H9 (cell line): ENCODE measurements around the gene PTPN12. TPM values are rescaled to one million over a fixed set of nuclear protein-coding genes. Genes with fewer than 3 reads are reported as not detected.
A peak's percentile ranks its signal among the peaks of the same experiment; 100 is the strongest.

Source experiments
- DNase-seq: peaks from one replicate; pipeline ENCODE4 v3.0.0-alpha.2; 2017
- H2AFZ ChIP-seq: one replicate; pipeline ENCODE4 v1.6.1; 2013; ENCODE audit warnings: mild to moderate bottlenecking, low read length, control low read depth, moderate library complexity
- H2AK5ac ChIP-seq: 2 replicates; pipeline ENCODE4 v1.6.1; 2013; ENCODE audit warnings: low read length, control low read depth, mixed read lengths; ENCODE audit not compliant: insufficient read length
- H2BK120ac ChIP-seq: one replicate; pipeline ENCODE4 v1.6.1; 2013; ENCODE audit warnings: low read depth, mild to moderate bottlenecking, low read length, control low read depth, inconsistent platforms; ENCODE audit not compliant: poor library complexity, severe bottlenecking
- H2BK12ac ChIP-seq: 2 replicates; pipeline ENCODE4 v1.6.1; 2013; ENCODE audit warnings: low read length, control low read depth, mixed read lengths, low read depth; ENCODE audit not compliant: insufficient read length
- H2BK15ac ChIP-seq: 2 replicates; pipeline ENCODE4 v1.6.1; 2013; ENCODE audit warnings: low read depth, low read length, control low read depth
- H2BK20ac ChIP-seq: one replicate; pipeline ENCODE4 v1.6.1; 2013; ENCODE audit warnings: low read depth, mild to moderate bottlenecking, low read length, control low read depth, inconsistent platforms; ENCODE audit not compliant: poor library complexity, severe bottlenecking
- H2BK5ac ChIP-seq: 2 replicates; pipeline ENCODE4 v1.6.1; 2013; ENCODE audit warnings: low read length, control low read depth, mixed read lengths; ENCODE audit not compliant: insufficient read length
- H3K14ac ChIP-seq: 2 replicates; pipeline ENCODE4 v1.6.1; 2013; ENCODE audit warnings: low read length, control low read depth; ENCODE audit not compliant: insufficient read depth
- H3K18ac ChIP-seq: 2 replicates; pipeline ENCODE4 v1.6.1; 2013; ENCODE audit warnings: low read depth, mild to moderate bottlenecking, mixed read lengths, low read length, control low read depth; ENCODE audit not compliant: insufficient read length
- H3K23ac ChIP-seq: 2 replicates; pipeline ENCODE4 v1.6.1; 2013; ENCODE audit warnings: low read length, control low read depth, mixed read lengths, low read depth; ENCODE audit not compliant: insufficient read length
- H3K23me2 ChIP-seq: 2 replicates; pipeline ENCODE4 v1.6.1; 2013; ENCODE audit warnings: low read depth, mild to moderate bottlenecking, mixed read lengths, low read length, control low read depth; ENCODE audit not compliant: insufficient read length, poor library complexity, severe bottlenecking
- H3K27ac ChIP-seq: 2 replicates; pipeline ENCODE4 v1.5.1; 2013; ENCODE audit warnings: low read length, control low read depth, mixed read lengths, low read depth; ENCODE audit not compliant: insufficient read length
- H3K27me3 ChIP-seq: 2 replicates; pipeline ENCODE4 v1.6.1; 2013; ENCODE audit warnings: low read length, control low read depth, inconsistent platforms; ENCODE audit not compliant: insufficient read depth
- H3K4ac ChIP-seq: 2 replicates; pipeline ENCODE4 v1.6.1; 2013; ENCODE audit warnings: low read depth, mild to moderate bottlenecking, control low read depth, inconsistent platforms, low read length, moderate library complexity
- H3K4me1 ChIP-seq: 2 replicates; pipeline ENCODE4 v1.6.1; 2013; ENCODE audit warnings: low read length, control low read depth, inconsistent platforms; ENCODE audit not compliant: insufficient read depth
- H3K4me2 ChIP-seq: 2 replicates; pipeline ENCODE4 v1.6.1; 2013; ENCODE audit warnings: low read length, control low read depth, mixed read lengths; ENCODE audit not compliant: insufficient read length, insufficient read depth
- H3K56ac ChIP-seq: 2 replicates; pipeline ENCODE4 v1.6.1; 2013; ENCODE audit warnings: low read depth, mild to moderate bottlenecking, mixed read lengths, low read length, control low read depth; ENCODE audit not compliant: insufficient read length
- H3K79me1 ChIP-seq: 2 replicates; pipeline ENCODE4 v1.6.1; 2013; ENCODE audit warnings: low read depth, mild to moderate bottlenecking, moderate library complexity, low read length, control low read depth, inconsistent platforms; ENCODE audit not compliant: insufficient read depth, poor library complexity, severe bottlenecking
- H3K79me2 ChIP-seq: 2 replicates; pipeline ENCODE4 v1.6.1; 2013; ENCODE audit warnings: low read length, control low read depth, inconsistent platforms; ENCODE audit not compliant: insufficient read depth
- H3K9ac ChIP-seq: 2 replicates; pipeline ENCODE4 v1.6.1; 2013; ENCODE audit warnings: low read length, control low read depth, mixed read lengths; ENCODE audit not compliant: insufficient read length; ENCODE audit errors: extremely low read depth
- H3K9me3 ChIP-seq: one replicate; pipeline ENCODE4 v1.6.1; 2013; ENCODE audit warnings: low read depth, low read length, inconsistent platforms; ENCODE audit not compliant: control insufficient read depth
- H3T11ph ChIP-seq: one replicate; pipeline ENCODE4 v1.6.1; 2013; ENCODE audit warnings: mild to moderate bottlenecking, low read length, control low read depth, inconsistent platforms
- H4K20me1 ChIP-seq: one replicate; pipeline ENCODE4 v1.6.1; 2013; ENCODE audit not compliant: control insufficient read depth, insufficient read length, insufficient read depth
- H4K5ac ChIP-seq: 2 replicates; pipeline ENCODE4 v1.6.1; 2013; ENCODE audit warnings: low read depth, mild to moderate bottlenecking, mixed read lengths, low read length, control low read depth; ENCODE audit not compliant: insufficient read length
- H4K8ac ChIP-seq: replicated peaks from 2 replicates; pipeline ENCODE4 v1.6.1; 2013; ENCODE audit warnings: low read length, control low read depth, mixed read lengths, low read depth; ENCODE audit not compliant: insufficient read length
- H4K91ac ChIP-seq: 2 replicates; pipeline ENCODE4 v1.6.1; 2013; ENCODE audit warnings: low read depth, mild to moderate bottlenecking, moderate library complexity, mixed read lengths, low read length, control low read depth; ENCODE audit not compliant: insufficient read length
- H3K27ac Mint-ChIP-seq, 3 experiments: 2 replicates in 2 of 3; 3 replicates in 1 of 3; pipeline ENCODE4 v1.8.0; 2020 to 2021; ENCODE audit warnings: mixed read lengths in 3 of 3, mild to moderate bottlenecking in 1 of 3, moderate library complexity in 1 of 3
- H3K27me3 Mint-ChIP-seq: 2 replicates; pipeline ENCODE4 v1.8.0; 2021; ENCODE audit warnings: low read depth, mild to moderate bottlenecking, moderate library complexity, mixed read lengths
- H3K36me3 Mint-ChIP-seq, 3 experiments: 2 replicates in 2 of 3; 3 replicates in 1 of 3; pipeline ENCODE4 v1.8.0; 2020 to 2021; ENCODE audit warnings: low read depth in 3 of 3, mixed read lengths in 3 of 3; ENCODE audit not compliant: insufficient read depth in 1 of 3
- H3K4me1 Mint-ChIP-seq, 2 experiments: 2 replicates each; pipeline ENCODE4 v1.8.0; 2020; ENCODE audit warnings: mixed read lengths in 2 of 2
- H3K4me3 Mint-ChIP-seq, 2 experiments: 2 replicates in 1 of 2; 3 replicates in 1 of 2; pipeline ENCODE4 v1.8.0; 2020 to 2021; ENCODE audit warnings: mild to moderate bottlenecking in 2 of 2, mixed read lengths in 2 of 2, moderate library complexity in 1 of 2
- H3K9me3 Mint-ChIP-seq, 2 experiments: 2 replicates in 1 of 2; 3 replicates in 1 of 2; pipeline ENCODE4 v1.8.0; 2020; ENCODE audit warnings: mild to moderate bottlenecking in 2 of 2, mixed read lengths in 2 of 2, moderate library complexity in 1 of 2
- WGBS: extraction: QIAGEN DNeasy Blood & Tissue Kit; methylation state at CpG from one replicate; pipeline ENCODE4 v1.1.7; 2013; ENCODE audit warnings: missing lambda C conversion rate, low lambda C conversion rate, mixed read lengths; ENCODE audit not compliant: insufficient read length; ENCODE audit errors: extremely low coverage; 5-methylcytosine and 5-hydroxymethylcytosine counted together
- total RNA-seq: library from RNA; stranded (reverse); gene quantifications from 2 replicates; pipeline ENCODE4 v1.2.1, GENCODE V29; 2021
- TF ChIP-seq, protein P1 (sequence below): fragments of 200-600 bp; sonication (generic); conservative IDR thresholded peaks from 3 replicates; pipeline ENCODE4 v1.8.0; 2021; ENCODE audit warnings: antibody characterized with exemption, mild to moderate bottlenecking

Gene PTPN12
- total RNA-seq, 1 experiment from 2014 or later: 128 TPM

DNA sequence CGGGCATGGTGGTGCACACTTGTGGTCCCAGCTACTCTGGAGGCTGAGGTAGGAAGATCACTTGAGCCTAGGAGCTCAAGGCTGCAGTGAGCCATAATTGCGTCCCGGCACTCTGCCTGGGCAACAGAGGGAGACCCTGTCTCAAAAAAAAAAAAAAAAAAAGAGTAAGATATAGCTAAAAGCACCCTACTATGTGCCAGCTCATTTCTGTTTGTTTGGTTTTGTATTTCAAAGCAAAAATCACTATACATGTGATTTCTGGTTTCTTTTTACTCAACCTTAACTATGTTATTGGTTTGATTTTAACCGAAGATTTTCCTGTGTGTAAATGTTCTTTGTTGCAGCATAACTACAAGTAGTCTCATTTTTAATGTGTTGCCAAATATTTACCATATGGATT lies 92.7 kb downstream of the PTPN12 start:
- H4K91ac ChIP-seq: no peak overlapping the region
- peaks cover 16 to 66% (median 53%) of the 10 kb centered on the region in 3 experiments for H3K36me3 Mint-ChIP-seq
- H3K18ac ChIP-seq: no peak overlapping the region
- no peak overlapping the region for H4K5ac ChIP-seq
- H2BK20ac ChIP-seq: no peak overlapping the region
- no peak for DNase-seq
- no peak overlapping the region for H3K14ac ChIP-seq
- 0 out of 7 replicates have a peak overlapping the region, but pooled peaks of 1 of the 3 experiments have one; percentile 39 for H3K27ac Mint-ChIP-seq
- no peak overlapping the region for H3K4ac ChIP-seq
- no CpG with 5 or more reads among the region's 4 CpGs for WGBS
- no peaks in the 10 kb centered on the region for H3K27me3 Mint-ChIP-seq
- no peaks in the 10 kb centered on the region for H3K4me1 Mint-ChIP-seq
- H3K56ac ChIP-seq: no peak overlapping the region
- H3K23ac ChIP-seq: no peak overlapping the region
- no peak overlapping the region for H3K27ac ChIP-seq
- H3K79me2 ChIP-seq: no peaks in the 10 kb centered on the region
- no peak overlapping the region for H2BK5ac ChIP-seq
- H3K9me3 Mint-ChIP-seq: no peaks in the 10 kb centered on the region
- H2BK120ac ChIP-seq: no peak overlapping the region
- no peak overlapping the region for H2AFZ ChIP-seq
- H3K23me2 ChIP-seq: no peaks in the 10 kb centered on the region
- H2BK15ac ChIP-seq: no peak overlapping the region
- no peaks in the 10 kb centered on the region for H3K27me3 ChIP-seq
- TF ChIP-seq, protein P1, sequence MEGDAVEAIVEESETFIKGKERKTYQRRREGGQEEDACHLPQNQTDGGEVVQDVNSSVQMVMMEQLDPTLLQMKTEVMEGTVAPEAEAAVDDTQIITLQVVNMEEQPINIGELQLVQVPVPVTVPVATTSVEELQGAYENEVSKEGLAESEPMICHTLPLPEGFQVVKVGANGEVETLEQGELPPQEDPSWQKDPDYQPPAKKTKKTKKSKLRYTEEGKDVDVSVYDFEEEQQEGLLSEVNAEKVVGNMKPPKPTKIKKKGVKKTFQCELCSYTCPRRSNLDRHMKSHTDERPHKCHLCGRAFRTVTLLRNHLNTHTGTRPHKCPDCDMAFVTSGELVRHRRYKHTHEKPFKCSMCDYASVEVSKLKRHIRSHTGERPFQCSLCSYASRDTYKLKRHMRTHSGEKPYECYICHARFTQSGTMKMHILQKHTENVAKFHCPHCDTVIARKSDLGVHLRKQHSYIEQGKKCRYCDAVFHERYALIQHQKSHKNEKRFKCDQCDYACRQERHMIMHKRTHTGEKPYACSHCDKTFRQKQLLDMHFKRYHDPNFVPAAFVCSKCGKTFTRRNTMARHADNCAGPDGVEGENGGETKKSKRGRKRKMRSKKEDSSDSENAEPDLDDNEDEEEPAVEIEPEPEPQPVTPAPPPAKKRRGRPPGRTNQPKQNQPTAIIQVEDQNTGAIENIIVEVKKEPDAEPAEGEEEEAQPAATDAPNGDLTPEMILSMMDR: no peak
- no peaks in the 10 kb centered on the region for H3K9me3 ChIP-seq
- no peak overlapping the region for H3K4me2 ChIP-seq
- H2AK5ac ChIP-seq: no peak overlapping the region
- no peak overlapping the region for H2BK12ac ChIP-seq
- no peak overlapping the region for H3K4me3 Mint-ChIP-seq
- H3T11ph ChIP-seq: no peak overlapping the region
- H4K8ac ChIP-seq: no peak overlapping the region
- no peak overlapping the region for H3K9ac ChIP-seq
- no peaks in the 10 kb centered on the region for H4K20me1 ChIP-seq
- no peaks in the 10 kb centered on the region for H3K4me1 ChIP-seq
- no peaks in the 10 kb centered on the region for H3K79me1 ChIP-seq
